Astrocyte (in vitro differentiated cells and primary cell): ENCODE results near the gene PRKCA.

Experiments used
- EZH2 ChIP-seq: IDR thresholded peaks from 2 replicates; pipeline ENCODE4 v1.6.1; 2012; ENCODE audit warnings: mild to moderate bottlenecking, low read length, inconsistent platforms; ENCODE audit not compliant: insufficient read depth
- TF ChIP-seq, protein P1 (sequence below): IDR thresholded peaks from 2 replicates; pipeline ENCODE4 v1.5.1; 2011; ENCODE audit warnings: low read depth, mild to moderate bottlenecking, inconsistent platforms, low read length, moderate library complexity; ENCODE audit not compliant: insufficient read depth

DNA sequence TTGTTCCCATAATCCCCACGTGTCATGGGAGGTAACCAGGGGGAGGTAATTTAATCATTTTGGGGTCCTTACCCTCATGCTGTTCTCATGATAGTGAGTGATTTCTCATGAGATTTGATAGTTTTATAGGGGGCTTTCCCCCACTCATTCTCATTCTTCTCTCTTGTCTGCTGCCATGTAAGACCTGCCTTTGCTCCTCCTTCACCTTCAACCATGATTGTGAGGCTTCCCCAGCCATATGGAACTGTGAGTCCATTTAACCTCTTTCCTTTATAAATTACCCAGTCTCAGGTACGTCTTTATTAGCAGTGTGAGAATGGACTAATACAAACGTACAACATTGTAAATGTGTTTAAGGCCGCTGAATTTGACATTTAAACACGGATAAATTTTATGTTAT is 37.7 kb upstream of the PRKCA start:
- TF ChIP-seq, protein P1, sequence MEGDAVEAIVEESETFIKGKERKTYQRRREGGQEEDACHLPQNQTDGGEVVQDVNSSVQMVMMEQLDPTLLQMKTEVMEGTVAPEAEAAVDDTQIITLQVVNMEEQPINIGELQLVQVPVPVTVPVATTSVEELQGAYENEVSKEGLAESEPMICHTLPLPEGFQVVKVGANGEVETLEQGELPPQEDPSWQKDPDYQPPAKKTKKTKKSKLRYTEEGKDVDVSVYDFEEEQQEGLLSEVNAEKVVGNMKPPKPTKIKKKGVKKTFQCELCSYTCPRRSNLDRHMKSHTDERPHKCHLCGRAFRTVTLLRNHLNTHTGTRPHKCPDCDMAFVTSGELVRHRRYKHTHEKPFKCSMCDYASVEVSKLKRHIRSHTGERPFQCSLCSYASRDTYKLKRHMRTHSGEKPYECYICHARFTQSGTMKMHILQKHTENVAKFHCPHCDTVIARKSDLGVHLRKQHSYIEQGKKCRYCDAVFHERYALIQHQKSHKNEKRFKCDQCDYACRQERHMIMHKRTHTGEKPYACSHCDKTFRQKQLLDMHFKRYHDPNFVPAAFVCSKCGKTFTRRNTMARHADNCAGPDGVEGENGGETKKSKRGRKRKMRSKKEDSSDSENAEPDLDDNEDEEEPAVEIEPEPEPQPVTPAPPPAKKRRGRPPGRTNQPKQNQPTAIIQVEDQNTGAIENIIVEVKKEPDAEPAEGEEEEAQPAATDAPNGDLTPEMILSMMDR, result no peak
- TF ChIP-seq EZH2, result no peak
